Measurements from ENCODE around the gene HHIPL1. TPM values are rescaled to one million over a fixed set of nuclear protein-coding genes. Genes with fewer than 3 reads are reported as not detected.

The HHIPL1 gene
- total RNA-seq, 5 donors from 2014 or later (not counting 1 experiment from before 2014, with no cell fraction given) = 0.05 to 0.35 (median 0.23) TPM

GRCh38 chr14:99632410-99633035 lies 12.4 kb upstream of the HHIPL1 start:
- no peaks in the 10 kb centered on the region for H3K36me3 Mint-ChIP-seq
- POLR2A ChIA-PET = no interaction called here
- Histone ChIP-seq H3K9me3 (no peaks in the 10 kb centered on the region), H3K27me3 (replicated peaks in 1 of 2; ENCODE audit: control insufficient read depth in 2 of 2, extremely low read depth in 1 of 2, insufficient read depth in 2 of 2, low read length in 1 of 2) (peaks cover 0 to 32% of the 10 kb centered on the region in 2 experiments), H3K27ac (ENCODE audit: low read length) (no peak overlapping the region), H3K36me3 (ENCODE audit: control insufficient read depth in 2 of 2, extremely low read depth in 1 of 2, insufficient read depth in 1 of 2, low read length in 1 of 2) (no peaks in the 10 kb centered on the region), H3K4me3 (ENCODE audit: control insufficient read depth in 1 of 2, extremely low read depth in 1 of 2, low read length in 1 of 2) (no peak overlapping the region), H3K4me1 (ENCODE audit: control insufficient read depth in 1 of 2, extremely low read depth in 1 of 2, insufficient read depth in 2 of 2, low read length in 2 of 2) (peaks cover 0 to 7% of the 10 kb centered on the region in 2 experiments)
- peaks cover 2 to 17% of the 10 kb centered on the region in 2 donors for H3K27me3 Mint-ChIP-seq
- H3K4me3 Mint-ChIP-seq = no peak overlapping the region
- no peaks in the 10 kb centered on the region for H3K9me3 Mint-ChIP-seq
- CTCF ChIA-PET = interaction anchor here in 1 of 2 donors (0.7 kb wide), 1 partner anchor 25 kb away, joined by 3 read pairs; no protein-coding TSS in a partner anchor
- WGBS (ENCODE audit: insufficient coverage) = 76% methylated on average over 8 of the region's 9 CpGs
- DNase-seq (no peak), ATAC-seq (replicated peaks in 1 of 4) (no peak)
- H3K27ac Mint-ChIP-seq = no peak overlapping the region
- peaks cover 2 to 6% (median 4%) of the 10 kb centered on the region in 3 donors for H3K4me1 Mint-ChIP-seq

DNA sequence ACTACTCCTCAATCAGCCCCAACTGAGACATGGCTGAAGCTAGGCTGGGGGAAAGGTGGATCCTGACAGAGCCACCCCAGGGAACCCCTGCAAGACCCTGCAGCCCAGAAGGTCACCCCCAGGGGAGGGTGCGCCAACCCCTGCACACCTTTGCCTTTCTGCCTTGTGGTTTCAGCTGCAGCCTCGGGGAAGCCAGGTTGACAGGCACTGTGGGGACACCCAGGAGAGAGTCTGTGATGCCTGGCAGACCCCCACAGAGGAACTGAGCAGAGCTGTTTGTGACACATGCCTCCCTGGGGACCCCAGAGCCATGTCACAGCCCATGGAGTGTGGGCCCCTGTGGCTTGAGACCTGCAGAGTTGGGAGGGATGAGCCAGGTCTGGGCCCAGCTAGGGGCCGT lies 11.8 kb upstream of the HHIPL1 start:
- ATAC-seq (replicated peaks in 1 of 4) = no peak
- H3K9me3 ChIP-seq = no peaks in the 10 kb centered on the region
- 64% methylated on average over 3 of the region's 3 CpGs for WGBS (ENCODE audit: insufficient coverage)
- Mint-ChIP-seq H3K36me3 (no peaks in the 10 kb centered on the region), H3K9me3 (no peaks in the 10 kb centered on the region), H3K27me3 (peaks cover 0 to 13% of the 10 kb centered on the region in 2 donors), H3K4me3 (no peak overlapping the region), H3K4me1 (peaks cover 2 to 6% (median 4%) of the 10 kb centered on the region in 3 donors), H3K27ac (no peak overlapping the region)
- no peaks in the 10 kb centered on the region for H3K36me3 ChIP-seq (ENCODE audit: control insufficient read depth in 2 of 2, extremely low read depth in 1 of 2, insufficient read depth in 1 of 2, low read length in 1 of 2)
- peaks cover 0 to 7% of the 10 kb centered on the region in 2 experiments for H3K4me1 ChIP-seq (ENCODE audit: control insufficient read depth in 1 of 2, extremely low read depth in 1 of 2, insufficient read depth in 2 of 2, low read length in 2 of 2)
- peaks cover 0 to 29% of the 10 kb centered on the region in 2 experiments for H3K27me3 ChIP-seq (replicated peaks in 1 of 2; ENCODE audit: control insufficient read depth in 2 of 2, extremely low read depth in 1 of 2, insufficient read depth in 2 of 2, low read length in 1 of 2)
- H3K27ac ChIP-seq (ENCODE audit: low read length) = no peak overlapping the region
- POLR2A ChIA-PET = no interaction called here
- no peak overlapping the region for H3K4me3 ChIP-seq (ENCODE audit: control insufficient read depth in 1 of 2, extremely low read depth in 1 of 2, low read length in 1 of 2)
- CTCF ChIA-PET = interaction anchor here in 1 of 2 donors (0.7 kb wide), 1 partner anchor 25 kb away, joined by 3 read pairs; no protein-coding TSS in a partner anchor
- DNase-seq = no peak

- Mint-ChIP-seq H3K27me3 (peaks cover 0 to 9% of the 10 kb centered on the region in 2 donors), H3K27ac (no peak overlapping the region), H3K4me3 (no peak overlapping the region), H3K9me3 (no peaks in the 10 kb centered on the region), H3K4me1 (peaks cover 2 to 3% (median 2%) of the 10 kb centered on the region in 3 donors), H3K36me3 (no peaks in the 10 kb centered on the region)
- no peak for DNase-seq
- ChIA-PET POLR2A (interaction anchor here in 1 of 2 donors (0.7 kb wide), 1 partner anchor 49 kb away, joined by 3 read pairs; no protein-coding TSS in a partner anchor), CTCF (no interaction called here)
- ATAC-seq (replicated peaks in 1 of 4) = no peak
- peaks cover 0 to 26% of the 10 kb centered on the region in 2 experiments for H3K27me3 ChIP-seq (replicated peaks in 1 of 2; ENCODE audit: control insufficient read depth in 2 of 2, extremely low read depth in 1 of 2, insufficient read depth in 2 of 2, low read length in 1 of 2)
- H3K9me3 ChIP-seq = no peaks in the 10 kb centered on the region
- no peak overlapping the region for H3K27ac ChIP-seq (ENCODE audit: low read length)
- WGBS (ENCODE audit: insufficient coverage) = 79% methylated on average over 9 of the region's 10 CpGs
- peaks cover 0 to 2% of the 10 kb centered on the region in 2 experiments for H3K4me1 ChIP-seq (ENCODE audit: control insufficient read depth in 1 of 2, extremely low read depth in 1 of 2, insufficient read depth in 2 of 2, low read length in 2 of 2)
- H3K36me3 ChIP-seq (ENCODE audit: control insufficient read depth in 2 of 2, extremely low read depth in 1 of 2, insufficient read depth in 1 of 2, low read length in 1 of 2) = no peaks in the 10 kb centered on the region
- H3K4me3 ChIP-seq (ENCODE audit: control insufficient read depth in 1 of 2, extremely low read depth in 1 of 2, low read length in 1 of 2) = no peak overlapping the region
These were observed 11.0 kb upstream of the HHIPL1 start for GRCh38 chr14:99633918-99634317.

DNA sequence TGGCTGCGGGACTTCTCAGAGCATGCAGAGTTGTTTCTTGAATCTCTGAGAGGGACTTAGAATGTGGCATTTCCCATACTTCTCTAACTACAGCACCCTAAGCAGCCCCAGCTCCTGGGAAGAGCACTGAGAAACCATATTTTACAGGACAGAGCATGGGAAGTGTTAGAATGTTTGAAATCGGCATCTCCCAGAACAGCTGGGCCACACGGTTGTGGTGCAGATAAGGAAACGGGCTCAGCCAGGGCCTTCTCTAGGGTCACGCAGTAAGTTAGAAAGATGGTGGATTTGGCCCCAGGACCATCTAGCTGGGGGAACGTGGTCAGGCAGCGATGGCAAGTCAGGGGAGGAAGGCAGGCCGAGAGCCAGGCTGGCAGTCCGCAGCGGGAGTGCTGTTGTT lies 10.5 kb upstream of the HHIPL1 start:
- ChIA-PET CTCF (no interaction called here), POLR2A (no interaction called here)
- Histone ChIP-seq H3K27me3 (replicated peaks in 1 of 2; ENCODE audit: control insufficient read depth in 2 of 2, extremely low read depth in 1 of 2, insufficient read depth in 2 of 2, low read length in 1 of 2) (peaks cover 0 to 23% of the 10 kb centered on the region in 2 experiments), H3K4me3 (ENCODE audit: control insufficient read depth in 1 of 2, extremely low read depth in 1 of 2, low read length in 1 of 2) (no peak overlapping the region), H3K4me1 (ENCODE audit: control insufficient read depth in 1 of 2, extremely low read depth in 1 of 2, insufficient read depth in 2 of 2, low read length in 2 of 2) (no peaks in the 10 kb centered on the region), H3K36me3 (ENCODE audit: control insufficient read depth in 2 of 2, extremely low read depth in 1 of 2, insufficient read depth in 1 of 2, low read length in 1 of 2) (no peaks in the 10 kb centered on the region), H3K9me3 (no peaks in the 10 kb centered on the region), H3K27ac (ENCODE audit: low read length) (no peak overlapping the region)
- Mint-ChIP-seq H3K9me3 (no peaks in the 10 kb centered on the region), H3K4me1 (no peaks in the 10 kb centered on the region), H3K27ac (no peak overlapping the region), H3K36me3 (no peaks in the 10 kb centered on the region), H3K27me3 (peaks cover 0 to 8% of the 10 kb centered on the region in 2 donors), H3K4me3 (no peak overlapping the region)
- 78% methylated on average over 5 of the region's 10 CpGs for WGBS (ENCODE audit: insufficient coverage)
- DNase-seq (no peak), ATAC-seq (replicated peaks in 1 of 4) (no peak)

- Mint-ChIP-seq H3K27ac (no peak overlapping the region), H3K4me3 (no peak overlapping the region)
- POLR2A ChIA-PET = no interaction called here
These were observed 9.8 kb upstream of the HHIPL1 start for GRCh38 chr14:99635116-99635515.

GRCh38 chr14:99636487-99636886 lies 8.4 kb upstream of the HHIPL1 start:
- Mint-ChIP-seq H3K4me3 (no peak overlapping the region), H3K4me1 (no peaks in the 10 kb centered on the region), H3K27ac (no peak overlapping the region), H3K27me3 (peaks cover 0 to 8% of the 10 kb centered on the region in 2 donors), H3K36me3 (no peaks in the 10 kb centered on the region), H3K9me3 (no peaks in the 10 kb centered on the region)
- Histone ChIP-seq H3K36me3 (ENCODE audit: control insufficient read depth in 2 of 2, extremely low read depth in 1 of 2, insufficient read depth in 1 of 2, low read length in 1 of 2) (no peaks in the 10 kb centered on the region), H3K4me1 (ENCODE audit: control insufficient read depth in 1 of 2, extremely low read depth in 1 of 2, insufficient read depth in 2 of 2, low read length in 2 of 2) (no peaks in the 10 kb centered on the region), H3K4me3 (ENCODE audit: control insufficient read depth in 1 of 2, extremely low read depth in 1 of 2, low read length in 1 of 2) (no peak overlapping the region), H3K27ac (ENCODE audit: low read length) (no peak overlapping the region), H3K9me3 (no peaks in the 10 kb centered on the region), H3K27me3 (replicated peaks in 1 of 2; ENCODE audit: control insufficient read depth in 2 of 2, extremely low read depth in 1 of 2, insufficient read depth in 2 of 2, low read length in 1 of 2) (peaks cover 0 to 20% of the 10 kb centered on the region in 2 experiments)
- ATAC-seq (replicated peaks in 1 of 4) (no peak), DNase-seq (no peak)
- ChIA-PET CTCF (interaction anchor here in 1 of 2 donors (0.7 kb wide), 1 partner anchor 89 kb away, joined by 3 read pairs; no protein-coding TSS in a partner anchor), POLR2A (no interaction called here)
- WGBS (ENCODE audit: insufficient coverage) = 78% methylated on average over 1 of the region's 5 CpGs

More at GRCh38 chr14:99635116-99635515, 9.8 kb upstream of the HHIPL1 start:
- DNase-seq (no peak), ATAC-seq (replicated peaks in 1 of 4) (no peak)
- H3K4me3 ChIP-seq (ENCODE audit: control insufficient read depth in 1 of 2, extremely low read depth in 1 of 2, low read length in 1 of 2) = no peak overlapping the region
- H3K4me1 ChIP-seq (ENCODE audit: control insufficient read depth in 1 of 2, extremely low read depth in 1 of 2, insufficient read depth in 2 of 2, low read length in 2 of 2) = no peaks in the 10 kb centered on the region
- peaks cover 0 to 20% of the 10 kb centered on the region in 2 experiments for H3K27me3 ChIP-seq (replicated peaks in 1 of 2; ENCODE audit: control insufficient read depth in 2 of 2, extremely low read depth in 1 of 2, insufficient read depth in 2 of 2, low read length in 1 of 2)
- H3K27ac ChIP-seq (ENCODE audit: low read length) = no peak overlapping the region
- CTCF ChIA-PET = interaction anchor here in 1 of 2 donors (0.5 kb wide), 1 partner anchor 248 kb away, joined by 5 read pairs; no protein-coding TSS in a partner anchor
- H3K4me1 Mint-ChIP-seq = no peaks in the 10 kb centered on the region
- H3K27me3 Mint-ChIP-seq = peaks cover 0 to 8% of the 10 kb centered on the region in 2 donors
- H3K9me3 ChIP-seq = no peaks in the 10 kb centered on the region
- 98% methylated on average over 6 of the region's 8 CpGs for WGBS (ENCODE audit: insufficient coverage)
- H3K9me3 Mint-ChIP-seq = no peaks in the 10 kb centered on the region
- H3K36me3 Mint-ChIP-seq = no peaks in the 10 kb centered on the region
- H3K36me3 ChIP-seq (ENCODE audit: control insufficient read depth in 2 of 2, extremely low read depth in 1 of 2, insufficient read depth in 1 of 2, low read length in 1 of 2) = no peaks in the 10 kb centered on the region
